Putamen (tissue), 1 donor: ENCODE data around the gene CXCL17.
"Not testable (repeated sequence)": the region's sequence is repeated elsewhere in the genome, so short reads cannot be mapped to it uniquely, and the experiment has no call there.

Source experiments
- DNase-seq: peaks from one replicate; pipeline ENCODE4 v3.0.0-alpha.2; 2016; ENCODE audit warnings: low spot score

CXCL17 gene

GRCh38 chr19:42442833-42443232, at the start of gene CXCL17:
TSS of gene CXCL17 (minus strand) at chr19:42442946. CDS start at chr19:42442832, 114 bp downstream.
- DNase-seq: no peak

- DNase-seq: no peak
Observed at GRCh38 chr19:42488783-42489521, 46.2 kb upstream of the CXCL17 start.

- no peak for DNase-seq
Observed at GRCh38 chr19:42487798-42488178, 45.0 kb upstream of the CXCL17 start.

- no peak for DNase-seq
Observed at GRCh38 chr19:42487032-42487797, 44.5 kb upstream of the CXCL17 start.

- not testable (repeated sequence) for DNase-seq
Observed at GRCh38 chr19:42485036-42485435, 42.3 kb upstream of the CXCL17 start.

- DNase-seq: no peak
Observed at GRCh38 chr19:42480335-42481095, 37.8 kb upstream of the CXCL17 start.

- DNase-seq: no peak
Observed at GRCh38 chr19:42479736-42480135, 37.0 kb upstream of the CXCL17 start.

GRCh38 chr19:42478765-42479311, 36.1 kb upstream of the CXCL17 start:
- no peak for DNase-seq

- no peak for DNase-seq
Observed at GRCh38 chr19:42477933-42478332, 35.2 kb upstream of the CXCL17 start.

- DNase-seq: no peak
Observed at GRCh38 chr19:42477117-42477516, 34.4 kb upstream of the CXCL17 start.

- no peak for DNase-seq
Observed at GRCh38 chr19:42475366-42475765, 32.6 kb upstream of the CXCL17 start.

- DNase-seq: no peak
Observed at GRCh38 chr19:42474743-42475142, 32.0 kb upstream of the CXCL17 start.

- DNase-seq: no peak
Observed at GRCh38 chr19:42473686-42474085, 30.9 kb upstream of the CXCL17 start.

GRCh38 chr19:42472402-42473147, 29.8 kb upstream of the CXCL17 start:
- DNase-seq: no peak

GRCh38 chr19:42471554-42472249, 29.0 kb upstream of the CXCL17 start:
- no peak for DNase-seq

- no peak for DNase-seq
Observed at GRCh38 chr19:42469311-42470235, 26.8 kb upstream of the CXCL17 start.

- DNase-seq: no peak
Observed at GRCh38 chr19:42468273-42468796, 25.6 kb upstream of the CXCL17 start.

- no peak for DNase-seq
Observed at GRCh38 chr19:42467183-42467760, 24.5 kb upstream of the CXCL17 start.

GRCh38 chr19:42466521-42467182, 23.9 kb upstream of the CXCL17 start:
- DNase-seq: no peak
